Stimulated activated CD8-positive, alpha-beta memory T cell treated with anti-CD3 and anti-CD28 coated beads, Interleukin-2, amount 100 ng/mL, for 48 hours (primary cell): Measurements from ENCODE around the gene ERCC8.
"Not testable (repeated sequence)": the region's sequence is repeated elsewhere in the genome, so short reads cannot be mapped to it uniquely, and the experiment has no call there.

Experiments used
- DNase-seq, 2 donors: peaks; one replicate each; pipeline ENCODE4 v3.0.0-alpha.2; 2020; ENCODE audit warnings: low read depth in 2 of 2

The ERCC8 gene

GRCh38 chr5:60944904-60945812 lies at the start of gene ERCC8, which contains the start of gene NDUFAF2:
ERCC8 (minus strand) TSS chr5:60945070; CDS start chr5:60945008, 62 bp downstream.
NDUFAF2 (plus strand) TSS chr5:60945205; CDS start chr5:60945256, 51 bp downstream.
- peak; percentile 70 to 76 for DNase-seq

GRCh38 chr5:60993875-60994571 lies 49.2 kb upstream of the ERCC8 start:
- DNase-seq, result no peak

GRCh38 chr5:60993425-60993824 lies 48.6 kb upstream of the ERCC8 start:
- no peak for DNase-seq

GRCh38 chr5:60992871-60993270 lies 48.0 kb upstream of the ERCC8 start:
- no peak for DNase-seq

GRCh38 chr5:60989790-60990189 lies 44.9 kb upstream of the ERCC8 start:
- no peak for DNase-seq

- DNase-seq, result not testable (repeated sequence)
Observed at GRCh38 chr5:60982127-60982526, 37.3 kb upstream of the ERCC8 start.

- no peak for DNase-seq
Observed at GRCh38 chr5:60980511-60980910, 35.6 kb upstream of the ERCC8 start.

- DNase-seq, result no peak
Observed at GRCh38 chr5:60978968-60979367, 34.1 kb upstream of the ERCC8 start.

- no peak for DNase-seq
Observed at GRCh38 chr5:60977956-60978737, 33.3 kb upstream of the ERCC8 start.

- DNase-seq, result peak in 1 of 2 donors; percentile 18
Observed at GRCh38 chr5:60972231-60972630, 27.4 kb upstream of the ERCC8 start.

- DNase-seq, result no peak
Observed at GRCh38 chr5:60961685-60962084, 16.8 kb upstream of the ERCC8 start.

GRCh38 chr5:60960591-60960990 lies 15.7 kb upstream of the ERCC8 start:
- DNase-seq, result no peak

- DNase-seq, result no peak
Observed at GRCh38 chr5:60959156-60959555, 14.3 kb upstream of the ERCC8 start.

- DNase-seq, result no peak
Observed at GRCh38 chr5:60958712-60959111, 13.8 kb upstream of the ERCC8 start.

GRCh38 chr5:60958088-60958487 lies 13.2 kb upstream of the ERCC8 start:
- no peak for DNase-seq

- no peak for DNase-seq
Observed at GRCh38 chr5:60955239-60955638, 10.4 kb upstream of the ERCC8 start.

GRCh38 chr5:60948738-60949137 lies 3.9 kb upstream of the ERCC8 start:
- DNase-seq, result no peak

GRCh38 chr5:60945813-60946187 lies 930 bp upstream of the ERCC8 start:
- no peak for DNase-seq

- no peak for DNase-seq
Observed at GRCh38 chr5:60943624-60944023, 1.2 kb downstream of the ERCC8 start.

GRCh38 chr5:60929024-60929423 lies 15.8 kb downstream of the ERCC8 start:
- no peak for DNase-seq

GRCh38 chr5:60927450-60927849 lies 17.4 kb downstream of the ERCC8 start:
- DNase-seq, result no peak

- DNase-seq, result no peak
Observed at GRCh38 chr5:60918466-60918865, 26.4 kb downstream of the ERCC8 start.
